ENCODE data around the gene UGCG. TPM values are rescaled to one million over a fixed set of nuclear protein-coding genes. Genes with fewer than 3 reads are reported as not detected.

UGCG gene
- total RNA-seq, 4 donors from 2014 or later = 12.3 to 75.1 (median 34.5) TPM

DNA sequence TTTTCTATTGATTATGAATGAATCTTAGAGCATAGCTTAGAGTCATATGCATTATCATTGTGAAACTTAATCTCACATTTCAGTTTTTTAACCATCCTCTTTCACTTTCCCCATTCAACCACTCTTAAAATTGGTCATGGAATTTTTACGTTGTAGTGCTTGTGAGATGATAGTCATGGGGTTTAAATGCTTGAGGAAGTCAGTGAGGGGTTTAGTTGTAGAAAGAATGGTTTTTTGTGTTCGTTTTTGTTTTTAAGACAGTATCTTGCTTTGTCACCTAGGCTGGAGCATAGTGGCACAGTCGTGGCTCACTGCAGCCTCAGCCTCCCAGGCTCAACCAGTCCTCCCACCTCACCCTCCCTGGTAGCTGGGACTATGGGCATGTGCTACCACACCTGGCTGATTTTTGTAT lies 19.6 kb downstream of the UGCG start:
- H3K4me3 ChIP-seq = no peak overlapping the region
- no peaks in the 10 kb centered on the region for H3K9me3 ChIP-seq
- no peaks in the 10 kb centered on the region for H3K27me3 ChIP-seq
- H3K36me3 ChIP-seq = no peaks in the 10 kb centered on the region
- TF ChIP-seq POLR2A (IDR thresholded peaks at IDR 0.05) = no peak
- TF ChIP-seq, protein P1, sequence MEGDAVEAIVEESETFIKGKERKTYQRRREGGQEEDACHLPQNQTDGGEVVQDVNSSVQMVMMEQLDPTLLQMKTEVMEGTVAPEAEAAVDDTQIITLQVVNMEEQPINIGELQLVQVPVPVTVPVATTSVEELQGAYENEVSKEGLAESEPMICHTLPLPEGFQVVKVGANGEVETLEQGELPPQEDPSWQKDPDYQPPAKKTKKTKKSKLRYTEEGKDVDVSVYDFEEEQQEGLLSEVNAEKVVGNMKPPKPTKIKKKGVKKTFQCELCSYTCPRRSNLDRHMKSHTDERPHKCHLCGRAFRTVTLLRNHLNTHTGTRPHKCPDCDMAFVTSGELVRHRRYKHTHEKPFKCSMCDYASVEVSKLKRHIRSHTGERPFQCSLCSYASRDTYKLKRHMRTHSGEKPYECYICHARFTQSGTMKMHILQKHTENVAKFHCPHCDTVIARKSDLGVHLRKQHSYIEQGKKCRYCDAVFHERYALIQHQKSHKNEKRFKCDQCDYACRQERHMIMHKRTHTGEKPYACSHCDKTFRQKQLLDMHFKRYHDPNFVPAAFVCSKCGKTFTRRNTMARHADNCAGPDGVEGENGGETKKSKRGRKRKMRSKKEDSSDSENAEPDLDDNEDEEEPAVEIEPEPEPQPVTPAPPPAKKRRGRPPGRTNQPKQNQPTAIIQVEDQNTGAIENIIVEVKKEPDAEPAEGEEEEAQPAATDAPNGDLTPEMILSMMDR (IDR thresholded peaks at IDR 0.05) = no peak
- DNase-seq = no peak
- intact Hi-C loops (cut with DNase I; ENCODE audit: low total_unique reads) = no loop called here
- no peak overlapping the region for H3K27ac ChIP-seq
- no peaks in the 10 kb centered on the region for H3K4me1 ChIP-seq

- intact Hi-C loops (cut with DNase I; ENCODE audit: low total_unique reads) = no loop called here
- TF ChIP-seq, protein P1 (IDR thresholded peaks at IDR 0.05) = no peak
- no peak for TF ChIP-seq POLR2A (IDR thresholded peaks at IDR 0.05)
- Histone ChIP-seq H3K36me3 (no peaks in the 10 kb centered on the region), H3K27ac (no peak overlapping the region), H3K4me1 (no peaks in the 10 kb centered on the region), H3K9me3 (no peaks in the 10 kb centered on the region), H3K4me3 (no peak overlapping the region), H3K27me3 (no peaks in the 10 kb centered on the region)
- DNase-seq = no peak
Observed at GRCh38 chr9:111917201-111917600, 20.6 kb downstream of the UGCG start.

DNA sequence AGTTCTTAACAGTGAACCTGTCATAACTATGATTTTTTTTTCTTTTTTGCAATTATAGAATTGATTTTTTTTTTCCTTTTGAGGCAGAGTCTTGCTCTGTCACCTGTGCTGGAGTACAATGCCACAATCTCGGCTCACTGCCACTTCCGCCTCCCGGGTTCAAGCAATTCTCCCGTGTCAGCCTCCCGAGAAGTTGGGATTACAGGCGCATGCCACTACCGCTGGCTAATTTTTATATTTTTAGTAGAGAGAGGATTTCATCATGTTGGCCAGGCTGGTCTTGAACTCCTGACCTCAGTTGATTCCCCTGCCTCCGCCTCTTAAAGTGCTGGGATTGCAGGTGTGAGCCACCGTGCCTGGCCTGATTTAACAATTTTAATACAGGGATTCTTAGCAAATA lies 21.4 kb downstream of the UGCG start:
- no peak for DNase-seq
- no peaks in the 10 kb centered on the region for H3K9me3 ChIP-seq
- no peaks in the 10 kb centered on the region for H3K36me3 ChIP-seq
- H3K27ac ChIP-seq = no peak overlapping the region
- H3K4me1 ChIP-seq = no peaks in the 10 kb centered on the region
- TF ChIP-seq POLR2A (IDR thresholded peaks at IDR 0.05) = no peak
- TF ChIP-seq, protein P1 (IDR thresholded peaks at IDR 0.05) = no peak
- no peaks in the 10 kb centered on the region for H3K27me3 ChIP-seq
- intact Hi-C loops (cut with DNase I; ENCODE audit: low total_unique reads) = no loop called here
- no peak overlapping the region for H3K4me3 ChIP-seq

DNA sequence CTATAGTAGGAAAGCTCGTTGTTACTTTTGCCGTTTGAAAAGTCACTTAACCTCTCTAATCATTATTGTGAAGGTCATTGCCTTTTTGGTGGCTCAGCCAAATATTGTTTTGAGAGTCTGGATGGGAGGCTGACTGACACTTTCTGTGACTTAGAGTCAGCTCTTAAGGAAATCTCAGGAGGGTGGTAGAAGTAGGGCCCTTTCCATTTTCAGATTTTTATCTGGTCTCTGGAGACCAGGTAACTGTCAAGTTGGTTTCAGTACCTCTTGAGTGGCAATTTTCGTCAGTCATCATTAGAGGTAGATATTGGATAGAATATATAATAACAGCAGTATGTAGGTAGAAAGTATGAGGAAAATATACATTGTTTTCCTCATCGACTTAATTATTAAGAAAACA lies 23.3 kb downstream of the UGCG start:
- intact Hi-C loops (cut with DNase I; ENCODE audit: low total_unique reads) = no loop called here
- no peaks in the 10 kb centered on the region for H3K27me3 ChIP-seq
- TF ChIP-seq, protein P1 (IDR thresholded peaks at IDR 0.05) = no peak
- TF ChIP-seq POLR2A (IDR thresholded peaks at IDR 0.05) = no peak
- no peak overlapping the region for H3K27ac ChIP-seq
- H3K4me3 ChIP-seq = no peak overlapping the region
- H3K36me3 ChIP-seq = no peaks in the 10 kb centered on the region
- no peak for DNase-seq
- H3K9me3 ChIP-seq = no peaks in the 10 kb centered on the region
- H3K4me1 ChIP-seq = no peaks in the 10 kb centered on the region

DNA sequence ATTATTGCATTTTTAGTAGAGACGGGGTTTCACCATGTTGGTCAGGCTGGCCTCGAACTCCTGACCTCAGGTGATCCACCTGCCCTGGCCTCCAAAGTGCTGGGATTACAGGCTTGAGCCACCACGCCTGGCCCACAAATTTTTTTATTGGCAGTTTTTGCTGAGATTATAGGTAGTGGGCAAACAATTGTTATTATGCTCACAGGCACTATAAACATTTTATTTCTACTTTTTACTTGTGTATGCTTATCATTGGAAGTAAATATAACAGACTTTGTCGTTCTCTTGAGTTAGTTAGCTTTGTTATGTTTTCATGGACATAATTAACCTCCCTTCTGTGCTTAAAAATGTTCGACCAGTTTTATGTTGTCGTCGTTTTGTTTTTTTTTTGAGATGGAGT lies 23.9 kb downstream of the UGCG start:
- Histone ChIP-seq H3K27me3 (no peaks in the 10 kb centered on the region), H3K4me3 (no peak overlapping the region), H3K9me3 (no peaks in the 10 kb centered on the region), H3K27ac (no peak overlapping the region), H3K4me1 (no peaks in the 10 kb centered on the region), H3K36me3 (no peaks in the 10 kb centered on the region)
- DNase-seq = no peak
- intact Hi-C loops (cut with DNase I; ENCODE audit: low total_unique reads) = no loop called here
- no peak for TF ChIP-seq POLR2A (IDR thresholded peaks at IDR 0.05)
- TF ChIP-seq, protein P1 (IDR thresholded peaks at IDR 0.05) = no peak
